ENCODE measurements around the gene SLC25A5.

Gene SLC25A5

GRCh38 chrX:119507206-119507605 is 39.0 kb downstream of the SLC25A5 start:
- no peak for TF ChIP-seq ZNF565 (CRISPR knock-in tag; conservative IDR thresholded peaks at IDR 0.05; ENCODE audit: low read depth)
- TF ChIP-seq ZNF70 (CRISPR knock-in tag; IDR thresholded peaks at IDR 0.05) = no peak
- TF ChIP-seq PATZ1 (CRISPR knock-in tag; IDR thresholded peaks at IDR 0.05; ENCODE audit: borderline replicate concordance) = no peak
- no peak for TF ChIP-seq GLIS3 (CRISPR knock-in tag; IDR thresholded peaks at IDR 0.05)
- no peak for TF ChIP-seq ISL1 (CRISPR knock-in tag; IDR thresholded peaks at IDR 0.05)
- TF ChIP-seq BACH2 (CRISPR knock-in tag; IDR thresholded peaks at IDR 0.05; ENCODE audit: borderline replicate concordance) = no peak
- no peak for TF ChIP-seq PPARA (CRISPR knock-in tag; IDR thresholded peaks at IDR 0.05; ENCODE audit: borderline replicate concordance)
- no peak for TF ChIP-seq ZFP30 (CRISPR knock-in tag; IDR thresholded peaks at IDR 0.05)
- no peak for TF ChIP-seq CSDC2 (CRISPR knock-in tag; IDR thresholded peaks at IDR 0.05)
- no peak for TF ChIP-seq RARB (CRISPR knock-in tag; IDR thresholded peaks at IDR 0.05)
- TF ChIP-seq POU6F1 (CRISPR knock-in tag; IDR thresholded peaks at IDR 0.05; ENCODE audit: borderline replicate concordance, low read depth) = no peak
- no peak for TF ChIP-seq ZNF8 (CRISPR knock-in tag; IDR thresholded peaks at IDR 0.05)
- TF ChIP-seq SNAI2 (CRISPR knock-in tag; IDR thresholded peaks at IDR 0.05) = no peak
- no peak for TF ChIP-seq ZFP3 (CRISPR knock-in tag; IDR thresholded peaks at IDR 0.05)
- no peak for TF ChIP-seq OSR1 (CRISPR knock-in tag; IDR thresholded peaks at IDR 0.05)
- no peak for TF ChIP-seq ESRRG (CRISPR knock-in tag; IDR thresholded peaks at IDR 0.05)
- no peak for TF ChIP-seq TCF4 (CRISPR knock-in tag; IDR thresholded peaks at IDR 0.05; ENCODE audit: borderline replicate concordance)
- TF ChIP-seq TOX (CRISPR knock-in tag; IDR thresholded peaks at IDR 0.05; ENCODE audit: borderline replicate concordance) = no peak
- TF ChIP-seq TSHZ2 (CRISPR knock-in tag; IDR thresholded peaks at IDR 0.05) = no peak
- no peak for ATAC-seq

- no peak for TF ChIP-seq CSDC2 (CRISPR knock-in tag; IDR thresholded peaks at IDR 0.05)
- no peak for TF ChIP-seq ESRRG (CRISPR knock-in tag; IDR thresholded peaks at IDR 0.05)
- no peak for TF ChIP-seq TCF4 (CRISPR knock-in tag; IDR thresholded peaks at IDR 0.05; ENCODE audit: borderline replicate concordance)
- no peak for TF ChIP-seq ZNF70 (CRISPR knock-in tag; IDR thresholded peaks at IDR 0.05)
- no peak for TF ChIP-seq SNAI2 (CRISPR knock-in tag; IDR thresholded peaks at IDR 0.05)
- TF ChIP-seq CREB5 (CRISPR knock-in tag; IDR thresholded peaks at IDR 0.05; ENCODE audit: low read depth) = no peak
- ATAC-seq = peak; percentile 99
Observed at GRCh38 chrX:119512146-119512800, 44.0 kb downstream of the SLC25A5 start.

GRCh38 chrX:119516157-119516702 is 48.0 kb downstream of the SLC25A5 start:
- peak; percentile 86 for ATAC-seq
- no peak for TF ChIP-seq PATZ1 (CRISPR knock-in tag; IDR thresholded peaks at IDR 0.05; ENCODE audit: borderline replicate concordance)
- no peak for TF ChIP-seq ZFP3 (CRISPR knock-in tag; IDR thresholded peaks at IDR 0.05)
- no peak for TF ChIP-seq ARNTL (CRISPR knock-in tag; IDR thresholded peaks at IDR 0.05; ENCODE audit: borderline replicate concordance, low read depth)
- no peak for TF ChIP-seq ESRRG (CRISPR knock-in tag; IDR thresholded peaks at IDR 0.05)
- no peak for TF ChIP-seq CREB5 (CRISPR knock-in tag; IDR thresholded peaks at IDR 0.05; ENCODE audit: low read depth)
- TF ChIP-seq CSDC2 (CRISPR knock-in tag; IDR thresholded peaks at IDR 0.05) = no peak
- no peak for TF ChIP-seq TSHZ2 (CRISPR knock-in tag; IDR thresholded peaks at IDR 0.05)
- no peak for TF ChIP-seq ZNF70 (CRISPR knock-in tag; IDR thresholded peaks at IDR 0.05)

Data from SK-N-SH treated with all-trans-retinoic acid at 6 μM for 48 hours (cell line).